Islet of Langerhans (tissue), 1 donor: ENCODE data around the gene ECPAS.
"Not testable (repeated sequence)": the region's sequence is repeated elsewhere in the genome, so short reads cannot be mapped to it uniquely, and the experiment has no call there.

Experiments used
- FAIRE-seq: peaks from one replicate; lab custom pipeline; 2011; peaks lifted over from hg19 to GRCh38; lab: Jason Lieb, UNC

Gene ECPAS

GRCh38 chr9:111483858-111484571 is at the start of gene ECPAS:
Gene ECPAS (minus strand): TSS chr9:111484383. CDS start chr9:111472918, 11,465 bp downstream.
- no peak for FAIRE-seq

DNA sequence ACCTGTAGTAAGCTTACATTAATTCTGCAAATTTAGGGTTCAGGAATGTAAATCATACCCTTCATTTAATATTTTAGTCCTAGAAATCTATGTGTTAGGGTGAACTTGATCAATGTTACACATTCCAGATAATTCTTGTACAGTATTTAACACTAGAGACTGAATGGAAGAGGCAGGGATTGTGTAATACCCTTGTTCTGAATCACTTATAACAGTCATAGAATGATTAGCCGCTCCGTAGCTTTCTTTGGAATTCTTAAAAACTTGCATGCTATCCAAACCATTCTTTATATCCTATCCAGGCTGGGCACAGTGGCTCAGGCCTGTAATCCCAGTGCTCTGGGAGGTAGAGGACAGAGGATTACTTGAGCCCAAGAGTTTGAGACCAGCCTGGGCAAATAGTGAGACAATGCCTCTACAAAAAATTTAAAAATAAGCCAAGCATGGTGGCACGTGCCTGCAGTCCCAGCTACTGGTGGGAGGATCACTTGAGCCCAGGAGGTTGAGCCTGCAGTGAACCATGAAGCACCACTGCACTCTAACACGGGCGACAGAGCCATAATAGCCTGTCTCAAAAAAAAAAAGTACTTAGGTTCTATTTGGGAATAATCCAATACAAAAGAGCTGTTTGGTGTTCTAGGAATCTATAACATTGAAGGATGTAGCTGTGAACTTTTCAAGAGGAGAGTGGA is 49.1 kb upstream of the ECPAS start:
- FAIRE-seq: no peak

DNA sequence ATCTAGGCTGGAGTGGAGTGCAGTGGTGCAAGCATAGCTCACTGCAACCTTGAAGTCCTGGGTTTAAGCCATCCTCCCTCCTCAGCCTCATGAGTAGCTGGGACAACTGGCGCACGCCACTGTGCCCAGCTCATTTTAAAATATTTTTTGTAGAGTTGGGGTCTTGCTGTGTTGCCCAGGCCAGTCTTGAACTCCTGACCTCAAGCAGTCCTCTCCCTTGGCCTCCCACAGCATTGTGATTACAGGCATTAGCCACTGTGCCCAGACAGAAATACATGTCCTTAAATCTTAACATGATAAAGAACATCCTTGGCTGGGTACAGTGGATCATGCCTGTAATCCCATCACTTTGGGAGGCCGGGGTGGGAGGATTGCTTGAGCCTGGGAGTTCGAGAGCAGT is 47.5 kb upstream of the ECPAS start:
- FAIRE-seq: no peak

- no peak for FAIRE-seq
These were observed 45.6 kb upstream of the ECPAS start for GRCh38 chr9:111529787-111530186.

GRCh38 chr9:111527347-111527746 is 43.2 kb upstream of the ECPAS start:
- no peak for FAIRE-seq

DNA sequence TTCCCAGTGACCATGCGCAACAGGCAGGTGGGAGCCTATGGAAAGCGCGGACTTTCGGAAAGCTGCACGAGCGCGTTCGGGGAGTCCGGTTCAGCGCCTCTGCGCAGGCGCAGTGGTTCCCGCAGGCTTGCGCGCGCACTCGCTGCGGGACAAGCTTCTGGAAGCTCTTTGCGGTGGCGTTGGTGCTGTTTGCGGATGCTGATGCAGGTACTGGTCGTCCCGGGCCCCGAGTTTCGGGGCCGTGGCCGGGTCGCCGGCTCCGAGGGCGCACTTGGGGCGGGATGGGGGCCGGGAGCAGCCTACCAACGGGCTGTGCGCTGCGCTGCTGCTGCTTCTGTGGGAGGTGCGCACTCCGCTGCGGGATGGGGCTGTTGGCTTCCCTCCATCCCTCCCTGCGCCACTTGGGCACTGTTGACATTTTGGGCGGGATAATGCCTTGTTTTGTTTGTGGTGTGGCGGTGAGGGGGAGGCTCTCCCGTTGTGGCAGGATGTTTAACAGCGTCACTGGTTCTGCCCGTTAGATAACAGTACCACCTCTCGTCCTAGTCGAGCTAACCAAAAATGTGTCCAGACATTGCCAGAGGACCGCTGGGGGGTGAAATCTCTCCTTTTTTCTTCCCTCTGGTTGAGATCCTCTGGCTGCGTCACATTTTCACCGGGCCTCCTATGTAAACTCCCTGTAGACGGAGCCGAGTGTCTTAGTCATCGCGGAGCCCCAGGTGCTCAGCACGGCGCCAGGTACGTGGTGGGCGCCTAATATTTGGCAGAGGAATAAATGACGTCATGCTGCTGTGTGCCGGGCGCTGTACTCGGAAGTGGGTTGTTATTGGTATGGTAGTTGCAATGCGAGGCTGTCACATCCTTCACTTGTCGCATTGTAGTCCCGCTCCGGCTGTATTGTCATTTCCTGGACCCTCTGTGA is 41.1 kb upstream of the ECPAS start, which contains the start of gene ZNF483:
ZNF483 (plus strand) TSS at position 124 of the 922 bp plus-strand sequence. CDS start 2,217 bp downstream, outside the sequence.
- no peak for FAIRE-seq

- no peak for FAIRE-seq
These were observed 40.5 kb upstream of the ECPAS start for GRCh38 chr9:111524731-111525055.

DNA sequence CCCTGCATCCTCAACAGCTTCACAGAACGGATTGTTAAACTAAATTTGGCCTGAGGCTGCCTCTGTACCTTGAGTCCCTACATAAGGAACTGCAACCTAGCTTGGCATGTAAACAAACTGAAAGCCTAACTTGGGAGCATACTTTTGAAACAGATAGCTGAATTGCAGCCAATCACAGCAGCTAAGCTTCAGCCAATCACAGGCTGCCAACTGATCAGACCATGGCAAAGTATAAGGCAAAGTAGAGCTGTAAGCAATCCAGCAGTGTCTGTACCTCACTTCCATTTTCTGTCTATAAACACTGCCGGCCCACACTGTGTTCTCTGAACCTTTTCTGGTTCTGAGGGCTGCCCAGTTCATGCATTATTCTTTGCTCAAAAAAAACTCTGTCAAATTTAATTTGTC is 31.9 kb upstream of the ECPAS start:
- no peak for FAIRE-seq

GRCh38 chr9:111514967-111515366 is 30.8 kb upstream of the ECPAS start:
- FAIRE-seq: no peak

- not testable (repeated sequence) for FAIRE-seq
These were observed 27.4 kb upstream of the ECPAS start for GRCh38 chr9:111511581-111511980.

GRCh38 chr9:111502506-111502905 is 18.3 kb upstream of the ECPAS start:
- no peak for FAIRE-seq

DNA sequence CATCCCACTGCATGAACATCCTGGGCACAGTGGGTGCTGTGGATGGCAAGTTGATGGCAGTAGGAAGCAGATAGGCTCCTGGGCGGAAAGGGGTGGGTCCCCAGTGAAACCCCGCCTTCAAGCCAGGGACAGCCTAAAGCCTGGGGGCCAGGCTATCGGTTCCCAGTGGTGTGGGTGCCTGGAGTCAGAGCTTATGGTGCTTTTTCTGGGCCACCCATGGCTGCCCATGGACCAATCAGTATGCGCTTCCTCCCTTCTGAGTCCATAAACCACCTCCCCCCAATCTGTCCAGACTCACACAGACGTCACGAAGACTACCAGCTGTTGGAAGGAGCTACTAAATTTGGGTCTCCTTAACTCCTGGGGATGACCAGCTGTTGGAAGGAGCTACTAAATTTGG is 17.5 kb upstream of the ECPAS start:
- FAIRE-seq: no peak

DNA sequence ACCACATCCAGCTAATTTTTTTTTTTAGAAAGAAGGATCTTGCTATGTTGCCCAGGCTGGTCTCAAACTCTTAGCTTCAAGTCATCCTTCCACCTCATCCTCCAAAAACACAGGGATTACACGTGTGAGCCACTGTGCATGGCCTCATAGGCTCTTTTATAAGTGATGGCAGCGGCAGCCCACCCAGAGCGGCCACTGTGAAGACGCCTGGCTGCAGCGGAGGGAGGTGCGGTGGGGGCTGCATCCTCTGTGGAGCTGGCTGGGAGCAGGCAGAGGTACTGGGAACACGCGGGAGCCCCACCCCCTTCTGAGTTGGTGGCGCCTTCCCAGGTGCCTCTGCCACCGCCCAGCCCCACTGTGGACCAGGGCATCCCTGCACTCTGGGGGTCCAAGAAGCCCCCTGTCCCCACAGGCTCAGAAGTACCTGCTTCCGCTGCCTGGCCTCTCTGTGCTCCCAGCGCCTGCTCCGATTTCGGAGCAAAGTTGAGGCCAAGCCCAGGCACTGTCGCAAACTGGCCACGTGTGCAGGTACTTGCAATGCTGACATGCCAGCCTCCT is 16.9 kb upstream of the ECPAS start:
- no peak for FAIRE-seq

- FAIRE-seq: not testable (repeated sequence)
These were observed 13.0 kb upstream of the ECPAS start for GRCh38 chr9:111497196-111497595.

GRCh38 chr9:111484572-111484894 is 350 bp upstream of the ECPAS start:
- FAIRE-seq: no peak

- no peak for FAIRE-seq
These were observed 735 bp downstream of the ECPAS start for GRCh38 chr9:111483439-111483857.

GRCh38 chr9:111482694-111483438 is 1.3 kb downstream of the ECPAS start:
- FAIRE-seq: no peak

- no peak for FAIRE-seq
These were observed 2.1 kb downstream of the ECPAS start for GRCh38 chr9:111481885-111482636.

DNA sequence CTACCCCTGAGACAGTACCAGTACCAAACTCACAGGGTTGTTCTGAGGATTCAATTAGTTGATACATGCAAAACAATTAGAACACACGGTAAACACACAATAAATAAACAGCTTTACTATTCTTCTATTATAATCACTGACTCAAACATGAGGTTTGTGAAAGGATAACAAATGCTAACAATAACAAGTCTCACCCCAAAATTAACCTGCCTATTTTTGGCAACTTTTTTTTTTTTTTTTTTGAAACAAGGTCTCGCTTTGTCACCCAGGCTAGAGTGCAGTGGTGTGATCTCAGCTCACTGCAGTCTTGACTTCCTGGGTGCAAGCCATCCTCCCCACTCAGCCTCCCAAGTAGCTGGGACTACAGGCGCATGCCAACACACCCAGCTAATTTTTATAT is 6.5 kb downstream of the ECPAS start:
- FAIRE-seq: no peak

DNA sequence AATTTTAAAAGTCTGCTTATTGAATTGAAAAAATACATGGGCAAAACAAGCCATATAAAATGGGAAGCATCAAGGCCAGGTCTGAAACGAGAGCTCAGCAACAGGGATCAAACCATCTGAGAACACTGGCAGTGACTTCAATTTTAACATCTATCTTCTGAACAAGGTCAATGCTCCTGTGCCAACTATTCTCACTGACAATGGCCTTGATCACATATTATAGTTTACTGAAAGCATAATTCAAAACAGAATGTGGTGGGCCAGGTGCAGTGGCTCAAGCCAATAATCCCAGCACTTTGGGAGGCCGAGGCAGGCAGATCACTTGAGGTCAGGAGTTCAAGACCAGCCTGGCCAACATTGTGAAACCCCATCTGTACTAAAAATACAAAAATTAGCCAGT is 9.0 kb downstream of the ECPAS start:
- FAIRE-seq: no peak

GRCh38 chr9:111474385-111474784 is 9.8 kb downstream of the ECPAS start:
- no peak for FAIRE-seq
